B cell (primary cell): Measurements from ENCODE around the gene IGFALS. TPM values are rescaled to one million over a fixed set of nuclear protein-coding genes. Genes with fewer than 3 reads are reported as not detected.

Experiments
- ATAC-seq: fragments of 200-7000 bp; cut with Tn5 transposase; one replicate; pipeline ENCODE4 v1.10.0; 2021; ENCODE audit warnings: low read depth, mild to moderate bottlenecking, moderate number of reproducible peaks, moderate library complexity
- CTCF ChIA-PET: fragments of 350-600 bp; sonication (Branson Sonifier 250); formaldehyde crosslinking; loops from one replicate; lab custom pipeline; 2021; ENCODE audit warnings: antibody characterized with exemption, inconsistent platforms; lab: Charles Lee
- POLR2A ChIA-PET: fragments of 350-600 bp; sonication (Branson Sonifier 250); formaldehyde crosslinking; loops from one replicate; lab custom pipeline; 2021; ENCODE audit warnings: antibody characterized with exemption; lab: Charles Lee
- DNase-seq: peaks from one replicate; pipeline ENCODE4 v3.0.0; 2013
- H2AFZ ChIP-seq: 2 replicates; pipeline ENCODE4 v1.6.1; 2012; ENCODE audit warnings: mild to moderate bottlenecking, low read depth, low read length; ENCODE audit not compliant: insufficient read depth, poor library complexity, severe bottlenecking
- H3K27ac ChIP-seq, 2 donors: 1 replicate in 1 of 2; 2 replicates in 1 of 2; pipeline ENCODE4 v1.5.1; 2012 to 2013; ENCODE audit warnings: low read length in 2 of 2, mild to moderate bottlenecking in 2 of 2, moderate library complexity in 1 of 2
- H3K27me3 ChIP-seq, 4 experiments: fragments of 200-600 bp in 1 of 4; sonication (generic) in 1 of 4; replicated peaks in 1 of 4; 1 replicate in 2 of 4; 2 replicates in 2 of 4; pipeline versions ENCODE4 v1.6.1 to v1.7.0; 2013 to 2016; ENCODE audit warnings: low read length in 3 of 4, mild to moderate bottlenecking in 2 of 4, mixed read lengths in 1 of 4, moderate library complexity in 1 of 4; ENCODE audit not compliant: insufficient read depth in 4 of 4, control insufficient read depth in 3 of 4; ENCODE audit errors: control extremely low read depth in 1 of 4
- H3K36me3 ChIP-seq, 2 experiments: replicated peaks in 1 of 2; 1 replicate in 1 of 2; 2 replicates in 1 of 2; pipeline versions ENCODE4 v1.6.1 to v1.7.1; 2013; ENCODE audit warnings: low read length in 1 of 2; ENCODE audit not compliant: insufficient read depth in 2 of 2, control insufficient read depth in 1 of 2; ENCODE audit errors: control extremely low read depth in 1 of 2, extremely low read depth in 1 of 2
- H3K4me1 ChIP-seq, 2 donors: fragments of 200-600 bp in 1 of 2; sonication (generic) in 1 of 2; 1 replicate in 1 of 2; 2 replicates in 1 of 2; pipeline versions ENCODE4 v1.5.1 to v1.6.1; 2013 to 2017; ENCODE audit warnings: low read length in 2 of 2; ENCODE audit not compliant: control insufficient read depth in 2 of 2, insufficient read depth in 2 of 2
- H3K4me2 ChIP-seq: replicated peaks from 2 replicates; pipeline ENCODE3; 2012; ENCODE audit warnings: mild to moderate bottlenecking, low read depth, low read length; ENCODE audit not compliant: poor library complexity, severe bottlenecking
- H3K4me3 ChIP-seq, 5 experiments: fragments of 200-600 bp in 1 of 5; sonication (generic) in 1 of 5; 1 replicate in 3 of 5; 2 replicates in 2 of 5; pipeline versions ENCODE4 v1.5.1 to v1.7.0; 2011 to 2016; ENCODE audit warnings: low read length in 4 of 5, mild to moderate bottlenecking in 4 of 5, low read depth in 2 of 5, control low read depth in 1 of 5, moderate library complexity in 1 of 5; ENCODE audit not compliant: insufficient read depth in 1 of 5; ENCODE audit errors: control extremely low read depth in 1 of 5, extremely low read depth in 1 of 5
- H3K79me2 ChIP-seq: fragments of 200-600 bp; sonication (generic); one replicate; pipeline ENCODE4 v1.6.0; 2016; ENCODE audit warnings: low read length; ENCODE audit not compliant: control insufficient read depth, insufficient read depth
- H3K9ac ChIP-seq: fragments of 200-600 bp; sonication (generic); 2 replicates; pipeline ENCODE4 v1.6.1; 2017; ENCODE audit warnings: mild to moderate bottlenecking, low read length, moderate library complexity
- H3K9me3 ChIP-seq, 3 donors: one replicate each; pipeline versions ENCODE4 v1.6.1 to v1.7.1; 2013; ENCODE audit warnings: low read length in 2 of 3; ENCODE audit not compliant: control insufficient read depth in 2 of 3, insufficient read depth in 1 of 3; ENCODE audit errors: control extremely low read depth in 1 of 3
- H4K20me1 ChIP-seq: 2 replicates; pipeline ENCODE4 v1.6.0; 2012; ENCODE audit warnings: mild to moderate bottlenecking, low read length; ENCODE audit not compliant: insufficient read depth, control insufficient read depth, poor library complexity, severe bottlenecking
- H3K27ac Mint-ChIP-seq: one replicate; pipeline ENCODE4 v1.8.0; 2021; ENCODE audit warnings: mixed read lengths
- H3K27me3 Mint-ChIP-seq: one replicate; pipeline ENCODE4 v1.8.0; 2021; ENCODE audit warnings: mixed read lengths
- H3K4me1 Mint-ChIP-seq: one replicate; pipeline ENCODE4 v1.8.0; 2021; ENCODE audit warnings: mixed read lengths
- H3K4me3 Mint-ChIP-seq: one replicate; pipeline ENCODE4 v1.8.0; 2021; ENCODE audit warnings: mixed read lengths
- H3K9me3 Mint-ChIP-seq: one replicate; pipeline ENCODE4 v1.8.0; 2022; ENCODE audit warnings: mixed read lengths; ENCODE audit not compliant: insufficient read depth
- EZH2 ChIP-seq: IDR thresholded peaks from 2 replicates; pipeline ENCODE4 v1.6.1; 2012; ENCODE audit warnings: borderline replicate concordance, low read depth, mild to moderate bottlenecking, moderate library complexity, low read length; ENCODE audit not compliant: insufficient read depth, poor library complexity, severe bottlenecking
- WGBS: methylation state at CpG from one replicate; pipeline ENCODE4 v1.1.5; 2013; ENCODE audit warnings: missing lambda C conversion rate; ENCODE audit not compliant: insufficient coverage; 5-methylcytosine and 5-hydroxymethylcytosine counted together
- intact Hi-C: fragments of 100-400 bp; cut with micrococcal nuclease; formaldehyde crosslinking; loops from one replicate; pipeline ENCODE4 v1.10.0; 2022
- polyA plus RNA-seq: library from polyadenylated mRNA; depleted of rRNA; stranded (reverse); fragments of >200 nt; gene quantifications from 2 replicates; pipeline ENCODE4 v1.2.3, GENCODE V29; 2012
- total RNA-seq, 2 donors: library from RNA; stranded (reverse); fragments of 120-200 nt in 1 of 2; gene quantifications; 1 replicate in 1 of 2; 2 replicates in 1 of 2; pipeline versions ENCODE4 v1.2.3 to v1.2.4, GENCODE V29; 2013 to 2022
- TF ChIP-seq, protein P1 (sequence below): fragments of 200-600 bp; IDR thresholded peaks from one replicate; pipeline ENCODE4 v1.8.0; 2022; ENCODE audit warnings: antibody characterized with exemption, mild to moderate bottlenecking

The IGFALS gene
- total and polyA plus RNA-seq, 2 donors (not counting 1 experiment from before 2014, with no cell fraction given) = 0.49 TPM; not detected in 1

- Histone ChIP-seq H3K9ac (peak overlapping the region; percentile 84), H3K27me3 (no peaks in the 10 kb centered on the region), H2AFZ (peak overlapping the region; percentile 81), H4K20me1 (peaks cover 56% of the 10 kb centered on the region), H3K4me3 (peak overlapping the region; percentile 3 to 87 (median 82)), H3K9me3 (no peaks in the 10 kb centered on the region), H3K27ac (peak overlapping the region; percentile 22 to 90), H3K4me1 (peaks cover 22 to 32% of the 10 kb centered on the region in 2 donors), H3K36me3 (peaks cover 0 to 29% of the 10 kb centered on the region in 2 experiments), H3K4me2 (peak overlapping the region; percentile 99), H3K79me2 (peaks cover 31% of the 10 kb centered on the region)
- TF ChIP-seq, protein P1, sequence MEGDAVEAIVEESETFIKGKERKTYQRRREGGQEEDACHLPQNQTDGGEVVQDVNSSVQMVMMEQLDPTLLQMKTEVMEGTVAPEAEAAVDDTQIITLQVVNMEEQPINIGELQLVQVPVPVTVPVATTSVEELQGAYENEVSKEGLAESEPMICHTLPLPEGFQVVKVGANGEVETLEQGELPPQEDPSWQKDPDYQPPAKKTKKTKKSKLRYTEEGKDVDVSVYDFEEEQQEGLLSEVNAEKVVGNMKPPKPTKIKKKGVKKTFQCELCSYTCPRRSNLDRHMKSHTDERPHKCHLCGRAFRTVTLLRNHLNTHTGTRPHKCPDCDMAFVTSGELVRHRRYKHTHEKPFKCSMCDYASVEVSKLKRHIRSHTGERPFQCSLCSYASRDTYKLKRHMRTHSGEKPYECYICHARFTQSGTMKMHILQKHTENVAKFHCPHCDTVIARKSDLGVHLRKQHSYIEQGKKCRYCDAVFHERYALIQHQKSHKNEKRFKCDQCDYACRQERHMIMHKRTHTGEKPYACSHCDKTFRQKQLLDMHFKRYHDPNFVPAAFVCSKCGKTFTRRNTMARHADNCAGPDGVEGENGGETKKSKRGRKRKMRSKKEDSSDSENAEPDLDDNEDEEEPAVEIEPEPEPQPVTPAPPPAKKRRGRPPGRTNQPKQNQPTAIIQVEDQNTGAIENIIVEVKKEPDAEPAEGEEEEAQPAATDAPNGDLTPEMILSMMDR = no peak
- no peak for TF ChIP-seq EZH2
- H3K4me1 Mint-ChIP-seq = peaks cover 24% of the 10 kb centered on the region
- ATAC-seq = no peak
- H3K9me3 Mint-ChIP-seq = no peaks in the 10 kb centered on the region
- POLR2A ChIA-PET = interaction anchor here (1.5 to 4.4 kb wide), 2 partner anchors 11 to 66 kb away, joined by 14 to 27 read pairs; partner anchors contain the start of genes MAPK8IP3, NUBP2 and SPSB3
- H3K27ac Mint-ChIP-seq = peak overlapping the region; percentile 97
- peak; percentile 53 for DNase-seq
- WGBS = 24% methylated on average over 17 of the region's 22 CpGs
- H3K4me3 Mint-ChIP-seq = peak overlapping the region; percentile 95
- CTCF ChIA-PET = interaction anchor here (0.6 to 3.2 kb wide), 4 partner anchors 9 to 717 kb away, joined by 3 to 15 read pairs (median 6); partner anchors contain the start of genes MAPK8IP3, NUBP2 and SPSB3
- intact Hi-C loops = loop anchor here (1.0 to 5.0 kb wide), 5 partner anchors 55 to 360 kb away; partner anchors contain the start of genes FAHD1, HAGH, JPT2 and MAPK8IP3
- no peaks in the 10 kb centered on the region for H3K27me3 Mint-ChIP-seq
Measured at GRCh38 chr16:1771864-1772361, 21.6 kb downstream of the IGFALS start.
